NCI-H460 (cell line): Measurements from ENCODE around the gene MIS18BP1. TPM values are rescaled to one million over a fixed set of nuclear protein-coding genes. Genes with fewer than 3 reads are reported as not detected.
"Not testable (repeated sequence)": the region's sequence is repeated elsewhere in the genome, so short reads cannot be mapped to it uniquely, and the experiment has no call there.

Experiments
- DNase-seq: peaks from one replicate; pipeline ENCODE4 v3.0.0-alpha.2; 2016; ENCODE audit warnings: low read depth; ENCODE audit errors: extremely low read depth
- total RNA-seq: library from RNA; depleted of rRNA; stranded (reverse); fragments of >200 nt; shearing (Covaris generic); gene quantifications from 2 replicates; pipeline ENCODE4 v1.2.3, GENCODE V29; 2014

Gene MIS18BP1
- total RNA-seq, 1 experiment from 2014 or later, result 35.8 TPM

GRCh38 chr14:45246691-45247090, 6.3 kb downstream of the MIS18BP1 start:
- DNase-seq, result no peak

DNA sequence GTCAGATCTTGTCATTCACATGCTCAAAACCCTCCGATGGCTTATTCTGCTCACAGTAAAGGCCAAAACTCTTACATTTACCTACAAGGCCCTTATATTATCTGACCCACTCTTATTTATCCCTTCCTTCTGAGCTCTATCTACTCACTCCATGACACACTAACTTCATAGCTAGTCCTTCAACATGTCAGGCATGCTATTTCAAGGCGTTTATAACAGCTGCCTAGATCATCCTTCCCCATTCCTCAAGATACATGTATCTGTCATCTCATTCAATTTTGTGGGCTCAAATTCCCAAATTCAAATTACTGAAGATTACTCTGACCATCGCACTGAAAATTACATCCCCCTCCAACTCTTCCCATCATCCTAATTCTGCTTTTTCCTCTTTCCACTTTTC, 6.9 kb downstream of the MIS18BP1 start:
- DNase-seq, result no peak

GRCh38 chr14:45242706-45243105, 10.3 kb downstream of the MIS18BP1 start:
- no peak for DNase-seq

DNA sequence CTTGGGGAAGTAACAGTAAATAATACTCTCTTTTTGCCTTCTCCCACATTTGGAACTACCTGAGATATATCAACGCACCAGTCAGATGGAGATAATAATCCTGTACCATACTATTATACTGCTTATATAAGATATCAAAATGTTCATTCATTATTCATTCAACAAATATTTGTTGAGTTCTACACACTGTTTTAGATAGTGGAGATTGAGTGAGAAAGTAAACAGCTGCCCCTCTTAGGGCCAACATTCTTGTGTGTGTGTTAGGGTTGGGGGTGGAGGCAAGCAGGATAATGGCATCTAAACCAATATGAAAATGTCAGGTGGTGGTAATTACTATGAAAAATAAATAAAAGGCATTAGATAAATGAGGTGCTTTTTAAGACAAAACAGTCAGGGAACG, 14.0 kb downstream of the MIS18BP1 start:
- DNase-seq, result no peak

GRCh38 chr14:45227566-45227965, 25.4 kb downstream of the MIS18BP1 start:
- DNase-seq, result no peak

DNA sequence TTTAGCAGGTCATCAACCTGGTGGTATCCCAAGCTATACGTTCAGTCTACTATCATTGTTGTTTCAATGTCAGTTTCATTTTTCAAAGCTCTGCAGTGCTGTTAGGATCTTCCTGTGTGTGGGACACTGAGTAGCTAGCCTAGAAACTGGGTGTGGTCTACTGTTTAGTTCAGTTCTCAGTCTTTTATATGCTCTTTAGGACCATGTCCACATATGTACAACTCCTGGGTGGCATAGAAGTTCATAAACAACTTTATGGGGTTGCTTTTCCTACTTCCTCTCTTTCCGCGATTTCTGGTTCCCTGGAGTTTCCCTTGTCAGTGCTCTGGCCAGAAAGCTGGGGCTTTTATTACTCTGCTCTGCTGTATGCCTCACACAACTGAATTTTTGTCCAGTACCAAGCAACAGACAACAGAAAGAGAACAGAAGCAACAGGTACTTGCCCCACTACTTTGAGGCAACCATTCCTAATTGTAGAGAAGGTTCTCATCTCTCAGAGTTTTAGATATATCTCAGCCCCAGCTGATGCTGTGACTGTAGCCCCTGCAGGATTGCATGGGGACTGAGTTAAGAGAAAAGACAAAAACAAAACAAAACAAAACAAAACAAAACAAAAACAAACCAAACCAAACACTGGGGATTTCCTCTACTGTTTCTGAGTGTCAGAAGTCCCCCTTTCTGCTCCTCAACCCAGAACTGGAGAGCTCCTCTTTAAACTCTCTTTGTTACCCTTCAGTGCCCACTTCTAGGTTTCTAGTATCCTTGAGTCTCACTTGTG, 30.3 kb downstream of the MIS18BP1 start:
- DNase-seq, result no peak

DNA sequence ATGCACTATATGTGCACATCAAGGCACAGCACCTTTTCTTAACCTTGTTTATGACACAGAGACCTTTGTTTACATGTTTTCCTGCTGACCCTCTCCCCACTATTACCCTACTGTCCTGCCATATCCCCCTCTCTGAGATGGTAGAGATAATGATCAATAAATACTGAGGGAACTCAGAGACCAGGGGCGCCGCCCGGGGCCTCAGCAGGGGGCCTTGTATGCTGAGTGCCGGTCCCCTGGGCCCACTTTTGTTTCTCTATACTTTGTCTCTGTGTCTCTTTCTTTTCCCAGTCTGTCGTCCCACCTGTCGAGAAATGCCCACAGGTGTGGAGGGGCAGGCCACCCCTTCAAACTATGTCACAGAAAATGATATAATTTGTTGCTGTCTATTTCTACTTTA, 38.7 kb downstream of the MIS18BP1 start:
- DNase-seq, result not testable (repeated sequence)

GRCh38 chr14:45213716-45214115, 39.3 kb downstream of the MIS18BP1 start:
- DNase-seq, result not testable (repeated sequence)

DNA sequence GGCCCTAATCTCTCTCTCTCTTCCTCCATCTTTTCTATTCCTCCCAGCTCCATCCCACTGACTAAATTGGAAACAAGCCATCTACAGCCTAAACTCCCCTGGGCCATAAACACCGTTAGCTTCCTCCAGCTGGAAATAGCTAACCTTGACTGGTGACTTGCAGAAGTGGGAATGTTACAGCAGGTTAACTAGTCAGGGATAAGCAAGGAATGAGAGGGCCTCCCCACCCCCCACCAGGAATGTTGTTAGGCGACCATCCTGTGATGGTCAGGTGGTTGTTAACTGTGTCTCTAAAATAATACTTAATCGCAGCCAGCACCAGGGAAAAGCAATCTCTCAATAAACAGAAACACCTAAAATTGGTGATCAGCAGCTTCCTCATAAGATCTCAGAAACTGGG, 40.8 kb downstream of the MIS18BP1 start:
- no peak for DNase-seq

- DNase-seq, result no peak
These were observed 41.7 kb downstream of the MIS18BP1 start for GRCh38 chr14:45211295-45211694.

GRCh38 chr14:45210159-45210558, 42.8 kb downstream of the MIS18BP1 start:
- DNase-seq, result no peak

DNA sequence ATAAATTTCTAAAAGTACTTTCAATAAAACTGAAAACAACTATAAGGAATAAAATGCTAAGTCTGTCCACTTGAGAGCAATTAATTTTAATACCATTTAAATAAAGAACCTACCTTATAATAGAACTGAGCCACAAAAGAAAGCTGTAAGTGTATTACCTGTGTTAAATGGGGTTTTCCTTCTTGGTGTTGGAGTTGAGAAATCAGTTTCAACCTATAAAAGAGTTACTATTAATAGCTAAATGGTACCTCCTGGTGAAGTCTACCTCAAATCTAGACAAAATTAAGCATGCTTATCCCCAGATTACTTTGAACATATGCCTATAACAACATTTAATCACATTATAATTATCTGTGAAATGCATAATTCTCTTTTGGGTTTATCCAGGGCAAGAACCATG, 48.8 kb downstream of the MIS18BP1 start:
- no peak for DNase-seq

DNA sequence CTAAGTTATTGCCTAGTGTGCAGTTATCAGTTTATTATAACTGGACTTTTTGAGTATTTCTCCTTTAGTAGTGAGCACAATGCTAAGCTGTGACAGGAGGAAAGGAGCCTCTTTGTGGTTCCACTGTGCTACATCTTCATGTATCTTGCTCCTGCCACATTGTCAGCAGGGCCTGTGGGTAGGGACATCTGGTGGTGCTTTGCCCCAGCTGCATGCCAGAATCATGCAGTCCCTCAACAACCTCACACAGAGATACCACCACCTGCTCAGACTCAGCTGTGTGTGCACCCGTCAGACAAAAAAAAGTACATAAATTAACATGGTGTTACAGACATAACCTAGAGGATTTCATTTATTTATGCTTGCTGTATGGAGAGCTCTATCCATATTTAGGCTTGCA, 51.1 kb downstream of the MIS18BP1 start:
- peak; percentile 4 for DNase-seq

- DNase-seq, result no peak
These were observed 53.8 kb downstream of the MIS18BP1 start for GRCh38 chr14:45199230-45199629.

DNA sequence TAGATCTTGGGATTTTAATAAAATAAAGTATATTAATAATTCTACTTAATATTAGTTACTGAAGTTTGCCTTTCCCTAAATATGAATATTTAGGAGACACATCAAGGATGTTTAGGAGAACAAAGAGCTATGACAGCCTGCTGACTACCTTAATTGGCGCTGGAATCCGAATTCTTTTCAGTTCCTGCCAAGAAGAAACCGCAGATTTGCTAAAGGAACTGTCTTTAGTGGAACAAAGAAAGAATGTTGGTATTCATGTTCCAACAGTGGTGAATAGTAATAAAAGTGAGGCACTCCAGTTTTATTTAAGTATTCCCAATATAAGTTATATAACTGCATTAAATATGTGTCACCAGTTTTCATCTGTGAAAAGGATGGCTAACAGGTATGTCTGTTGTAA, 54.5 kb downstream of the MIS18BP1 start:
- DNase-seq, result no peak

DNA sequence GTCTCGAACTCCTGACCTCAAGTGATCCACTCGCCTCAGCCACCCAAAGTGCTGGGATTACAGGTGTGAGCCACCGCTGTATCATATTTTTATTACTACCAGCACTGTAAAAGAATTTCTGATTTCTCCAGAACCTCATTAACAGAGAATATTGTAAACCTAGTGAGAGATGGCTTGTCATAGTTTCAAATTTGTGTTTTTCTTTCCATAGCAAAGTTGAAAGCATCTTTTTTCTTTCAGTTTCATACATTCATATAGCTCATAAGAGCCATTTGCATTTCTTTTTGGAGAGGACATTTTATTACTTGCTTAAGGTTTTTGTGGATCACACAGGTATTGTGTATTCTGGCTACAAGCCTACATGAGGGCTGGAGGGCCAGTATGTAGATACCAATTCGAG, 58.0 kb downstream of the MIS18BP1 start:
- DNase-seq, result no peak

DNA sequence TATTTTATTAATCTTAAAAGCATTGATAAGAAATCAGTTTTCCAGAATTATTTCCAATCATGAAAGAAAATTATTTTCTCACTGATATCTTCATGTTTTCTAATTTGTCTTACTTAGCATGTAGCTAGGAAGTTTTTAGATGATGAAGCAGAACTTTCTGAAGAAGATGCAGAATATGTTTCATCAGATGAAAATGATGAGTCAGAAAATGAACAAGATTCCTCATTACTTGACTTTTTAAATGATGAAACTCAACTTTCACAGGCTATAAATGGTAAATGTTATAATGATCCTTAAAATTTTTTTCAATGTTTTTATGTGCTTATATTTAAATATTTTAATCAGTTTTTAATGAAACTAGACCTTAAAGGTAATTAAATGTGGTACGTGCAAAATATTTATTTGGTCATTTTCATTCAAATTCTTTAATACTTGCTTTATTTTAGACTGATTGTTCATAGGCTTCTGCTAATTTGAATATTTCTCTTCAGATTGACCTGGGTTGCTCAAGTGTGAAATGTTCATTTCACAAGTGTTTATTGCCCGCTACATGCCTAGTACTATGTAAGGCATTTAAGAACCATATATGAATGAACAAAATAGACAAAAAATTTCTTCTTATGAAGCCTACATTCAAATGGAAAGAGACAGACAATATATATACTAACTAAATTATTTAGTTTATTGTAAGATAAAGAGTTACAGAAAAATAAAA, 67.7 kb downstream of the MIS18BP1 start:
- no peak for DNase-seq

GRCh38 chr14:45181806-45182205, 71.2 kb downstream of the MIS18BP1 start:
- no peak for DNase-seq

GRCh38 chr14:45181329-45181728, 71.7 kb downstream of the MIS18BP1 start:
- no peak for DNase-seq

GRCh38 chr14:45177076-45177475, 75.9 kb downstream of the MIS18BP1 start:
- no peak for DNase-seq

DNA sequence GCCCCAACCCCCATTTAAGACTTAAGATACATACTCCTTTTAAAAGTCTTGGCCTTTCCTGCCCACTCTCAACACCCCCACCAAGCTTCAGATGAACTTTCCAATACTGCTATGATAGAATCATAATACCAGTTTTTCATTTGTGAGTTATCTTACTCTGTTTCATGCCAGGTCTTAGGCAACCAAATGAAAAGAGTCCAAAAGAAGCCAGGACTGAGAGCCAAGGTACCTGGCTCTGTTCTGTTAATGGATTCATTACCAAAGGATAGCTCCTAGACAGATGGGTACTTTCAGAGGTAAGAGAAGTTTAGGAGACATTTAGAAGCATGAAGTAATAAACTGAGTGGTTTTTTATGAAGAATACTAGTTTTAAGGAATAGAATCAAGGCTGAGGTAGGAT, 83.1 kb downstream of the MIS18BP1 start:
- no peak for DNase-seq

- DNase-seq, result no peak
These were observed 96.9 kb downstream of the MIS18BP1 start for GRCh38 chr14:45156067-45156466.
